Stimulated activated CD8-positive, alpha-beta memory T cell treated with anti-CD3 and anti-CD28 coated beads, Interleukin-15, amount 100 ng/mL, for 24 hours (primary cell): ENCODE data around the gene ADAP2.
"Not testable (repeated sequence)": the region's sequence is repeated elsewhere in the genome, so short reads cannot be mapped to it uniquely, and the experiment has no call there.

Experiments used
- DNase-seq: peaks from one replicate; pipeline ENCODE4 v3.0.0-alpha.2; 2020; ENCODE audit warnings: low read depth

Gene ADAP2

GRCh38 chr17:30930495-30930894 lies 8.8 kb downstream of the ADAP2 start:
- DNase-seq, result no peak

GRCh38 chr17:30931582-30931981 lies 9.8 kb downstream of the ADAP2 start:
- not testable (repeated sequence) for DNase-seq

- no peak for DNase-seq
Observed at GRCh38 chr17:30933966-30934365, 12.2 kb downstream of the ADAP2 start.

- DNase-seq, result no peak
Observed at GRCh38 chr17:30939051-30939689, 17.4 kb downstream of the ADAP2 start.

DNA sequence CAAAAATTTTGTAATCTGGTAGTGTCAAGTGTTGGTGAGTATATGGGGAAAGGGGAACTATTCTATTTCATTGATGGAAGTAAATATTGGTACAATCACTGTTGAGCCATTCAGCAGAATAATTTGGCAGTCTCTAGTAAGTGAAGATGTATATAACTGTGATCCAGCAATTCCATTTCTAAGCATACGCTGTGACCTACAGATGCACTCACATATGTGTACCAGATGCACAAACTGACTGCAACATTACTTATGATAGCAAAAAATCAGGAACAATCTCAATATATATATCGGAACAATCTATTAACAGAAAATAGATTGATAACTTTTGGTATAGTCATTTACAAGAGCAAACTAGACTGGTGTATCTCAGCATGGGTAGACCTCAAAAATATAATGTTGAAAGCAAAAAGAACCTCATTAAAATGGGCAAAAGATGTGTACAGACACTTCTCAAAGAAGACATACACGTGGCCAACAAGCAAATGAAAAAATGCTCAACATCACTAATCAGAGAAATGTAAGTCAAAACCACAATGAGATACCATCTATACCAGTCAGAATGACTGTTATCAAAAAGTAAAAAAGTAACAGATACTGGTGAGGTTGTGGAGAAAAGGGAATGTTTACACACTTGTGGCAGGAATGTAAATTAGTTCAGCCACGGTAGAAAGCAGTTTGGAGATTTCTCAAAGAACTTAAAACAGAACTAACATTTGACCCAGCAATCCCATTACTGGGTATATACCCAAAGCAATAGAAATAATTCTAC lies 20.7 kb downstream of the ADAP2 start:
- DNase-seq, result no peak

GRCh38 chr17:30947796-30948195 lies 26.1 kb downstream of the ADAP2 start:
- DNase-seq, result no peak

GRCh38 chr17:30950189-30950588 lies 28.4 kb downstream of the ADAP2 start:
- no peak for DNase-seq

DNA sequence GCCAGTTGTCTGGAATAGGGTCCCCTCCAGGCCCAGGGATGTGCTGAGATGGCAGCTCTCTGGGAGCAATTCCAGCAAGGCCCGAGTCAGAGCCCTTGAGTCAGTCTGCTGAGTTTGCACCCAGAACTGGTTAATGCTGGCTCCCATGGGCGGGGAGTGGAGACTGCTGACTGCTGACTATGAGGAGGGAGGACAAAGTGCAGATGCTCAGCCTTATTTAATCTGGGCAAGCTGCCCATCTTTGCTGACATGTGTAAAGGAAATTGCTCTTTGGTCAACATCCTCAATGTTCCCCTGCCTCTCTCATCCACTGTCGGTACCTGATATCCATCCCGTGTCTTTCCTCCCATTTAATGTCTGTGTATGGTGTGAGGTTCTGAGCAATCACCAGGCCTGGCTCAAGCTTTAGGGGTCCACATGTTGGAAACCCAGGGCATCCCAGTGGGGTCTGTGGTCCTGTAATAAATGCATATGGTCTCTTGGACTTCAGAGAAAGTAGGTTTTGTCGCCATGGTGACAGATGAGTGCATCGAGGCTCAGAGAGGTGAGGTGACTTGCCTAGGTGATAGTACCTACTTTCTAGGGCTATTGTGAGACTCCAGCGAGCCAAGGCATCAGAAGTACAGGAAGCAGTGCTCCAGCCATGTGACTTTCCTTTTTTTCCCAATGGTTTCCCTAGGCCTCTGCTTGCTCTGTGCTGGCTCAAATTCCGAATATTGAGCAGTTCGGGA lies 29.1 kb downstream of the ADAP2 start:
- DNase-seq, result no peak

DNA sequence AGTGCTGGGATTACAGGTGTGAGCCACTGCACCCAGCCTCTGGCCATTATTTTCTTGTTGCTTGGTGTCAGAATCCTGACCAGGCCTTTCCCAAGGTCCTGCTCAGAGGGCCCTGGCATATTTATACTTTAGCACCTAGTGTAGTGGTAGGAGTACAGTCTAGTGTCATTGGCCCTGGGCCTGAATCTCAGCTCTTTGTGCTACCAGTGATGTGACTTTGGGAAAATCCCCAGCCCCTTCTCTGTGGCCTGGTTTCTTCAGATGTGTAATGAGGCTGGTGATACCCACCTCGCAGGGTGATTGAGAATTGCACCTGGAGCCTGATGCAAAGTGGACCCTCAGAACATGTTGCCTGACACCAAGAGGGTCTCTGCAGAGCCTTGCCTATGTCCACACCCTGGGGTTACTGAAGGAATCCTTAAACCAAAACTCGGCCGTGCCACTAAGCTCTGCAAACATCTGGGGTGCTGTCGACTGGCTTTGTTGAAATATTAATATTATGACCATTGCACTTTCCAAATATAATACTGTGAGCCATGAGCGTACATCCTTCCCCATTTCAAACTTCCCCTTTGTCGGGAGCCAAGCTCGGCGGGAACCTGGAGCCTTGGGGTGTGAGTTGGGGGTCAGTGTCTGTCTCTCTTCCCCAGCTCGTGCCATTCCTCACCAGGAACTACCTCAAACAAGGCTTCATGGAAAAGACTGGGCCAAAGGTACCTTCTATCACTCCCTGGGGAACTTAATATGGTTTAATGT lies 31.1 kb downstream of the ADAP2 start:
- DNase-seq, result no peak

DNA sequence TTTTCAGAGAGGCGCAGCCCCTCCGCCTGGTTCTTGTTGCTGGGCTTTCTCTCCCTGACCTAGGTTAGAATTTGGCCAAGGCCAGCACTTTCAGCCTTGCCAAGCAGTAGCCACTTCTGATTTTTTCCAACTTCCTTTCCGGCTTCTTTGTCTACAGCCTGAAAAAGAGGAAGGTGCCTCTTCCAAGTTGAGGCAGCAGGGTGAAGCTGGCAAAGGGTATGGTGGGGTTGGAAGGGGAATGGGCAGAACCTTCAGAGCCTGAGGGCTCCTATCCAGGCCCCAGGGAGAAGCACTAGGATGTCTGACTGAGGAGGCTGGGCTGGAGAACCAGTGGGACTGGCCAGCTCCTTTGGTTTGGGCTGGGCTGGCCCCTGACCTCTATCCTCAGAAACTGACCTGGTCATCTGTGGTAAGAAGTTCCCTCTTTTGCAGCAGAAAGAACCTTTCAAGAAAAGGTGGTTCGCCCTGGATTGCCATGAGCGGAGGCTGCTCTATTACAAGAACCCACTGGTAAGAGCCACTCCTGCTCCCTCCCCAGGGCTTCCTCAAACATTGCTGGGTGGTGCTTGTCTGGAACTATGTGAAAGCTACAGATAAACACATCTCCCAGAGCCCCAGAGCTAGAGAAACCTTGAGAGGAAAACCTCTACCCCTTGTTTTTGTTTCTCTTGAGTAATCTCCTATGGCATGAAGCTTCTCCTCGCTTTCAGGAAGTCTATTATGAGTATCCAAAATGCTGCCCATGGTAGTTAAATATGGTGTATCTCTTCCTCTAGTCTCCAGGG lies 32.5 kb downstream of the ADAP2 start:
- no peak for DNase-seq

GRCh38 chr17:30956764-30957374 lies 35.1 kb downstream of the ADAP2 start:
- no peak for DNase-seq

GRCh38 chr17:30957741-30958140 lies 36.0 kb downstream of the ADAP2 start:
- no peak for DNase-seq

DNA sequence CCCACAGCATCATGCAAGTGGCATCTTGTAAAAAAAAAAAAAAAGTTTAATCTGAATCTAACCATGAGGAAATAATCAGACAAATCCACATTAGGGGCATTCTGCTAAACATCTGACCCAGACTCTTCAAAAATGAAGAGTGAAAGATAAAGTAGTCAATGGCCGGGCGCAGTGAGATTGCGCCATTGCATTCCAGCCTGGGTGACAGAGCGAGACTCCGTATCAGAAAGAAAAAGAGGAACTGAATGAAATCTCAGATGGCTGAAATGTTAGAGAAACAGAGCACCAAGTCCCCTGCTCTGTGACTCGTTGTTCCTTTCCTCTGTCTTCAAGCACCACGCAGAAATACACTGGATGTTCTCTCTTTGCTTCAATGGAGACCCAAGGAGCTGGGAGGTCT lies 36.4 kb downstream of the ADAP2 start:
- no peak for DNase-seq

DNA sequence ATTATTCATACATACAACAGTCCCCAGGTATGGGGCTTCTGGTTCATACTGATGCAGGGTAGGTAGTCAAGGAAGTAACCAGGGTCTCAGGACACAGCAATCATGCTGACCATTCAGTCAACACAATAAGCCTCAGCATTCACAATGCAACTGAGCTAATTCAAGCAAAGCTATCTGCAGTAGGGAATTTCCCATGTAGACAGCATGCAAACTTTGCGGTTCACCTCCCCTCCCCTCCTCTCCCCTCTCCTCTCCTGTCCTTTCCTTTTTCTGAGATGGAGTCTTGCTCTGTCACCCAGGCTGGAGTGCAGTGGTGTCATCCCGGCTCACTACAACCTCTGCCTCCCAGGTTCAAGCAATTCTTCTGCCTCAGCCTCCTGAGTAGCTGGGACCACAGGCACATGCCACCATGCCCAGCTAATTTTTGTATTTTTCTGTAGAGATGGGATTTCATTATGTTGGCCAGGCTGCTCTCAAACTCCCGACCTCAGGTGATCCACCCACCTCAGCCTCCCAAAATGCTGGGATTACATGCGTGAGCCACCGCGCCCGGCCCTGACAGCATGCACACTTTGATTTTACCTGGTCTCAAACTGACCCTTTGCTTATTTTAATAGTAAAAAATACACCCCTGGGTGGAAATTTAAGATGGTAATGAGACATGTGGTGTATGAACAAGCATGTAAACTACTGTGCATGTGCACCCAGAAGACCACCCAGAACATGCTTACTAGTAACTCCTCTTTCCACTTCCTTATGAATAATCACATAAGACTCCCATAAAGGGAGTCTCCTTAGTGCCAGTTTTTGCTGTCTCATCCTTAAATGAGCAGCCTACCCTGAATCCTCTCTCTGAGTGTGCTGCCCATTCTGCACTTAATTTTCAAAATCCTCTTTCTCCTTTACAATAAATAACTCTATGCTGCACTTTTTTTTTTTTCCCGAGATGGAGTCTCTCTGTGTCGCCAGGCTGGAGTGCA lies 39.8 kb downstream of the ADAP2 start:
- DNase-seq, result no peak

DNA sequence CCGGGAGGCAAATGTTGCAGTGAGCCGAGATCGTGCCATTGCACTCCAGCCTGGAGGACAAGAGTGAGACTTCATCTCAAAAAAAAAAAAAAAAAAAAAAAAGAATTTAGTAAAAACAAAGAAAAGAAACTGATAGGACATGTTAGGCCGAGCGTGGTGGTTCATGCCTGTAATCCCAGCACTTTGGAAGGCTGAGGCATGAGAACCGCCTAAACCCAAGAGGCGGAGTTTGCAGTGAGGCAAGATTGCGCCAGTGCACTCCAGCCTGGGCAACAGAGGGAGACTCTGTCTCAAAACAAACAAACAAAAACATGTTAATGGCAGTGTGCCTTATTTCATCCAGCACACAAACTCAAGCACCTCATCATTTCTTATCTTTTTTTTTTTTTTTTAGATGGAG lies 42.6 kb downstream of the ADAP2 start:
- DNase-seq, result not testable (repeated sequence)

DNA sequence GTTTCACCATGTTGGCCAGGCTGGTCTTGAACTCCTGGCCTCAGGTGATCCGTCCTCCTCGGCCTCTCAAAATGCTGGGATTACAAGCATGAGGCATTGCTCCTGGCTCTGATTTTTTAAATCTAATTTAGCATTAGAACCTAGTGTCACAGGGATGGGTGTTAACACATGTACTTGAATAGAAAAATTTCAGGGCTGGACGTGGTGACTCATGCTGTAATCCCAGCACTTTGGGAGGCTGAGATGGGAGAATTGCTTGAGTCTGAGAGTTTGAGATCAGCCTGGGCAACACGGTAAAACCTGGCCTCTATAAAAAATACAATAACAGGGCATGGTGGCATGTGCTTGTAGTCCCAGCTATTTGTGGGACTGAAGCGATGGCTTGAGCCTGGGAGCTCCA lies 43.1 kb downstream of the ADAP2 start:
- DNase-seq, result no peak

GRCh38 chr17:30965686-30966085 lies 43.9 kb downstream of the ADAP2 start:
- no peak for DNase-seq

DNA sequence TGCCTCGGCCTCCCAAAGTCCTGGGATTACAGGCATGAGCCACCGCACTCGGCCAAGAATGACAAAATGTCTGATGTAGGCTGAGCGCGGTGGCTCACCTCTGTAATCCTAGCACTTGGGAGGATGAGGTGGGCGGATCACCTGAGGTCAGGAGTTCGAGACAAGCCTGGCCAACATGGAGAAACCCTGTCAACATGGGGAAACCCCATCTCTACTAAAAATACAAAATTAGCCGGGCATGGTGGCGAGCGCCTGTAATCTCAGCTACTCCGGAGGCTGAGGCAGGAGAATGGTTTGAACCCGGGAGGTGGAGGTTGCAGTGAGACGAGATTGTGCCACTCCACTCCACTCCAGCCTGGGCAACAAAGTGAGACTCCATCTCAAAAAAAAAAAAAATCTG lies 46.2 kb downstream of the ADAP2 start:
- DNase-seq, result not testable (repeated sequence)

GRCh38 chr17:30969989-30970830 lies 48.5 kb downstream of the ADAP2 start:
- DNase-seq, result no peak
